GM12872 (cell line): ENCODE measurements around the gene STXBP4.

Experiments
- TF ChIP-seq, protein P1 (sequence below): IDR thresholded peaks from 3 replicates; pipeline ENCODE4 v1.5.1; 2011; ENCODE audit warnings: low read depth, mild to moderate bottlenecking, low read length, moderate library complexity; ENCODE audit not compliant: insufficient read depth

STXBP4 gene

DNA sequence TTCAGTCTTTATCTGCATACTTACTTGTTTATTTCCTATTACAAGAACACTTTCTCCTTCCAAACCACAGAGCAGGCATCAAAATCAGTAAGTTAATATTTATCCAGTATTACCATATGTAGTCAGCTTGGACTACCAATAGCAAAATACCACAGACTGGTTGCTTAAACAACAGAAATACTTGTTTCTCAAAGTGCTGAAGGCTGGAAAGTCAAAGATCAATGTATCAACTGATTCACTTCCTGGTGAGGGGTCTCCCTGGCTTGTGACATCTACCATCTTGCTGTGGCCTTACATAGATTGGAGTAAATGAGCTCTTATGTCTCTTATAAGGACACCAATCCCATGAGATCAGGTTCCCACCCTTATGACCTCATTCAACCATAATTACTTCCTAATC, 2.6 kb downstream of the STXBP4 start:
- TF ChIP-seq, protein P1, sequence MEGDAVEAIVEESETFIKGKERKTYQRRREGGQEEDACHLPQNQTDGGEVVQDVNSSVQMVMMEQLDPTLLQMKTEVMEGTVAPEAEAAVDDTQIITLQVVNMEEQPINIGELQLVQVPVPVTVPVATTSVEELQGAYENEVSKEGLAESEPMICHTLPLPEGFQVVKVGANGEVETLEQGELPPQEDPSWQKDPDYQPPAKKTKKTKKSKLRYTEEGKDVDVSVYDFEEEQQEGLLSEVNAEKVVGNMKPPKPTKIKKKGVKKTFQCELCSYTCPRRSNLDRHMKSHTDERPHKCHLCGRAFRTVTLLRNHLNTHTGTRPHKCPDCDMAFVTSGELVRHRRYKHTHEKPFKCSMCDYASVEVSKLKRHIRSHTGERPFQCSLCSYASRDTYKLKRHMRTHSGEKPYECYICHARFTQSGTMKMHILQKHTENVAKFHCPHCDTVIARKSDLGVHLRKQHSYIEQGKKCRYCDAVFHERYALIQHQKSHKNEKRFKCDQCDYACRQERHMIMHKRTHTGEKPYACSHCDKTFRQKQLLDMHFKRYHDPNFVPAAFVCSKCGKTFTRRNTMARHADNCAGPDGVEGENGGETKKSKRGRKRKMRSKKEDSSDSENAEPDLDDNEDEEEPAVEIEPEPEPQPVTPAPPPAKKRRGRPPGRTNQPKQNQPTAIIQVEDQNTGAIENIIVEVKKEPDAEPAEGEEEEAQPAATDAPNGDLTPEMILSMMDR, result no peak

DNA sequence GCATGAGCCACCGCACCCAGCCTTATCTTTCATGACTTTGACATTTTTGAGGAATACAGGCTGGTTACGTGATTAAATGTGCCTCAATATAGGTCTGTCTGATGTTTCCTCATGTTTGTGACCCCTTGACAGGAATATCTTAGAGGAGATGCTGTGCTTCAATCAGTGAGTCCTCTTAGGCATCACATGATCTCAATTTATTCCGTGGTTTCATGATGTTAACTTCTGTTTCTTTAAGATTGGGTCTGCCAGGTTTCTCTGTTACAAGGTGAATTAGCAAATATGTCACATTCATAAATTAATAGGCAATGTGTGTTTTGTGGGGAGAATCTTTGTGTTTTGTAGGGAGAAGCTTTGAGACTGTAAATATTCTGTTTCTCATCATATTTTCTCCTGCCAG, 3.3 kb downstream of the STXBP4 start:
- TF ChIP-seq, protein P1, result no peak

DNA sequence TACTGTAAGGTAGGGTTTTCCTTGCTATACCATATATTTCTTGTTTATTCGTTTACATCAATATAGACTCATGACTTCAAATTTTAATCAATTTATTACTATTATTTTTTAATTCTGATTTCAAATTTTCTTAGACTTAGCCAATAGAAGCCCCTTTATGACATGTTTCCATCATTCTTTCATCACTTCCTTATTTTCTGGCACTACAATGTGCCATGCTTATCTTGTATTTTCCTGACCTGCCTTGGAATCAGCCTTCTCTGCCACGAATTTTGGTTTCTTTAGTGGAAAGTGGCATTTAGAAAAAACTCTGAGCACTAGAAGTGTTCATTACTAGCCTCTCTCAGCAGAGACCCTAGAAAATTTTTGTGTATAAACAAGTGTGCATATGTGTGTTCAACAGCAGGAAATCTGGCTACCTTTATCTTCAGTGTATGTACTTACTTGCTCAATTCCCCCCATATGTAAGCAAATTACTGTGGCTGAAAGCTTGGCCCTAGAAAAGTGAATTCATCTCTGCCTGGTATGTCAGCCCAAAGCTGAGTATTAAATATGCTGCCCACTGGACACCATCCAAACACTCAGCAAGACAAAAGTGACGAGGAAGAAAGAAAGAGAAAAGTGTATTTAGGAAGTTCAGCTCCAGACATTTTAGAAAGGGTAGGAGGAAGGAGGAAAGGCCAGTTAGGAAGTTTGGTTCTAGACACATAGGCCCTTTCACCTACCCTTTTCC, 4.0 kb downstream of the STXBP4 start:
- TF ChIP-seq, protein P1, result no peak

DNA sequence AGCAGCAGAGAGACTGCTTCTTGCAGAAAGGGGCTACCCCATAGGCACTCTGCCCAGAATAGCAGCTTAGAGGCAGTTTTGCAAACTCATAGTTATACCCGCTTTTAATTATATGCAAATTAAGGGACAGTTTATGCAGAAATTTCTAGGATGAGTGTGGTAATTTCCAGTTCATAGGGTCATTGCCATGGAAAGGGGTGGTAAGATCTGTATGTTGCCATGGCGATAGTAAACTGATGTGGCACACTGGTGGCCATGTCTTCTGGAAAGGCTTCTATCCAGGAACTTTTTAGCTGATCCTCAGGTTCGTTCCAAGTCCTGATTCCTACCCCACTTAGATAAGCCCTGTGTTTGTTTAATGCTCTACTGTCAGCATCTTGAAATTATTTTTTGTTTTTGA, 6.2 kb downstream of the STXBP4 start:
- TF ChIP-seq, protein P1, result no peak

DNA sequence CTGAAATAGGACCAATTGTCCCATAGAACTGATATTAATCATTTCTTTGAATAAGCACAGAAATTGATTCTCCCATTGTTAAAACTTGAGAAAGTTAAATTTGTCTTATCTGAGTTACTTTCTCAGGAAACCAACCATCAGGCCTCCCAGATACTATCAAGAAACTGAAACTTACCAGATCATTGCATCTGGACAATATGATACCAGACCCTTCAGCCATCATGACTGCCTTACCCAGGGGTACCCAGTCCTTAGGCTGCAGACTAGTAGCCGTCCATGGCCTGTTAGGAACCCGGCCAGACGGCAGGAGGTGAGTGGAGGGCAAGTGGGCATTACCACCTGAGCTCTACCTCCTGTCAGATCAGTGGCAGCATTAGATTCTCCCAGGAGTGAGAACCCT, 7.8 kb downstream of the STXBP4 start:
- TF ChIP-seq, protein P1, result no peak

DNA sequence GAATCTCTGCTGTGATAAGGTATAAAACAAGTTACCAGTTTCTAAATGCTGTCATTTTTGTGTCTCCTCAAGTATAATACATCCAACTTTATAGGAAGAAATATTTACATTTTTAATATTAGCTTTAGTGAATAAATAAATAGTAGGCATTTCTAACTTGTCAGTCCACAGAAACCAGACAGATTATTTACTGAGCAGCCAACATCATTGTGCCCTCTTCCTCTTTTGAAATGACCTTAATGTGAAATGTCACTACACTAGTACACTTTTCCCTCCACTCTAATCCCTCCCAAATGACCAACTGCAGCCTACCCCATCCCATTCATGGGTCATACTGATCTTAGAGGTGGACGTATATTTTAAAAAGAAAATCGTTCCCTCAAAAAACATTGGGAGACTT, 9.2 kb downstream of the STXBP4 start:
- TF ChIP-seq, protein P1, result no peak

DNA sequence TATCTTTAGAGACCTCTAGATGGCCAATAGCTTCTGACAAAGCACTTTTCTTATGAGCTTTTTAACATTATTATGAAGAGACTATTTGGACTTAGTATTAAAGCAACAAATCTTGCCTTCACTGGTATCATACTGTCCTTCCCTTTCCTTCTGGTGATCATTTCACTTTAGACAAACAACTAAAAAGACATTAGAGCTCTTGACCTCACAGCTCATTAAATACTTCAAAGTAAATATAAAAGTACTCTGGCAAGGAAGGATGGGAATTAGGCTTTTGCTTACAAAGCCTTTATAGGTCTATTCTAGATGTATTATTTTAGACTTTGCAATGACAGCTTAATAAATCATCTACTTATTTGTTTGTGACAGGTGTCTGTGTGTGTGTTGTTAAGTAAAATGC, 11.1 kb downstream of the STXBP4 start:
- TF ChIP-seq, protein P1, result no peak
